Progenitor cell of endocrine pancreas (in vitro differentiated cells): Measurements from ENCODE around the gene BAHCC1. TPM values are rescaled to one million over a fixed set of nuclear protein-coding genes. Genes with fewer than 3 reads are reported as not detected.
"Not testable (repeated sequence)": the region's sequence is repeated elsewhere in the genome, so short reads cannot be mapped to it uniquely, and the experiment has no call there.

Experiments used
- DNase-seq: peaks from one replicate; pipeline ENCODE4 v3.0.0; 2021; ENCODE audit warnings: low spot score; ENCODE audit not compliant: unreplicated experiment
- H3K27ac Mint-ChIP-seq: 2 replicates; pipeline ENCODE4 v1.8.0; 2021; ENCODE audit warnings: mild to moderate bottlenecking, moderate library complexity, mixed read lengths
- H3K27me3 Mint-ChIP-seq: 2 replicates; pipeline ENCODE4 v1.8.0; 2021; ENCODE audit warnings: mixed read lengths
- H3K36me3 Mint-ChIP-seq: 2 replicates; pipeline ENCODE4 v1.8.0; 2022; ENCODE audit warnings: mixed read lengths; ENCODE audit not compliant: insufficient read depth
- H3K4me1 Mint-ChIP-seq: 2 replicates; pipeline ENCODE4 v1.8.0; 2021; ENCODE audit warnings: low read depth, mixed read lengths
- H3K4me3 Mint-ChIP-seq: 2 replicates; pipeline ENCODE4 v1.8.0; 2021; ENCODE audit warnings: low read depth, mild to moderate bottlenecking, moderate library complexity, mixed read lengths
- H3K9me3 Mint-ChIP-seq: 2 replicates; pipeline ENCODE4 v1.8.0; 2021; ENCODE audit warnings: low read depth, mixed read lengths
- CTCF ChIP-seq: fragments of 200-600 bp; sonication (generic); IDR thresholded peaks from one replicate; pipeline ENCODE4 v1.5.0; 2021; ENCODE audit warnings: antibody characterized with exemption, mild to moderate bottlenecking; ENCODE audit not compliant: unreplicated experiment
- total RNA-seq: library from RNA; stranded (reverse); gene quantifications from 2 replicates; pipeline ENCODE4 v1.2.1, GENCODE V29; 2021

BAHCC1 gene
- total RNA-seq, 1 donor from 2014 or later = 40.5 TPM

GRCh38 chr17:81354252-81354953 lies 40.9 kb upstream of the BAHCC1 start:
- H3K27ac Mint-ChIP-seq = no peak overlapping the region

GRCh38 chr17:81354954-81355347 lies 40.3 kb upstream of the BAHCC1 start:
- peaks cover 4% of the 10 kb centered on the region for H3K9me3 Mint-ChIP-seq
- H3K27ac Mint-ChIP-seq = no peak overlapping the region
- TF ChIP-seq CTCF = no peak
- H3K4me1 Mint-ChIP-seq = peaks cover 5% of the 10 kb centered on the region
- H3K27me3 Mint-ChIP-seq = peaks cover 13% of the 10 kb centered on the region
- peaks cover 3% of the 10 kb centered on the region for H3K36me3 Mint-ChIP-seq
- no peak overlapping the region for H3K4me3 Mint-ChIP-seq
- no peak for DNase-seq

More at GRCh38 chr17:81354252-81354953, 40.9 kb upstream of the BAHCC1 start:
- Mint-ChIP-seq H3K9me3 (peaks cover 4% of the 10 kb centered on the region), H3K36me3 (peaks cover 3% of the 10 kb centered on the region), H3K4me3 (no peak overlapping the region), H3K4me1 (peaks cover 8% of the 10 kb centered on the region), H3K27me3 (peaks cover 13% of the 10 kb centered on the region)
- DNase-seq = no peak
- TF ChIP-seq CTCF = no peak

- no peak overlapping the region for H3K27ac Mint-ChIP-seq
- no peaks in the 10 kb centered on the region for H3K36me3 Mint-ChIP-seq
- peaks cover 8% of the 10 kb centered on the region for H3K4me1 Mint-ChIP-seq
- DNase-seq = no peak
- no peak for TF ChIP-seq CTCF
- peaks cover 4% of the 10 kb centered on the region for H3K9me3 Mint-ChIP-seq
- no peak overlapping the region for H3K4me3 Mint-ChIP-seq
- peaks cover 37% of the 10 kb centered on the region for H3K27me3 Mint-ChIP-seq
Measured at GRCh38 chr17:81359218-81359617, 36.0 kb upstream of the BAHCC1 start.

GRCh38 chr17:81362001-81362400 lies 33.3 kb upstream of the BAHCC1 start:
- not testable (repeated sequence) for H3K27ac Mint-ChIP-seq, H3K36me3 Mint-ChIP-seq, H3K9me3 Mint-ChIP-seq, H3K4me3 Mint-ChIP-seq, DNase-seq
- peaks cover 53% of the 10 kb centered on the region for H3K27me3 Mint-ChIP-seq
- peaks cover 14% of the 10 kb centered on the region for H3K4me1 Mint-ChIP-seq

GRCh38 chr17:81364278-81365147 lies 30.7 kb upstream of the BAHCC1 start:
- no peak for TF ChIP-seq CTCF
- H3K27ac Mint-ChIP-seq = no peak overlapping the region
- peaks cover 45% of the 10 kb centered on the region for H3K27me3 Mint-ChIP-seq
- H3K36me3 Mint-ChIP-seq = no peaks in the 10 kb centered on the region
- no peak for DNase-seq
- H3K4me1 Mint-ChIP-seq = peaks cover 14% of the 10 kb centered on the region
- peaks cover 4% of the 10 kb centered on the region for H3K9me3 Mint-ChIP-seq
- no peak overlapping the region for H3K4me3 Mint-ChIP-seq
